HG02981 (cell line): Measurements from ENCODE around the gene YIPF5.

ENCODE experiments used
- ATAC-seq: cut with Tn5 transposase; IDR thresholded peaks from one replicate; pipeline ENCODE4 v1.9.1; 2021; ENCODE audit warnings: mild to moderate bottlenecking, moderate library complexity; ENCODE audit not compliant: unreplicated experiment

The YIPF5 gene

GRCh38 chr5:144170276-144171024 lies at the start of gene YIPF5, which contains the start of gene KCTD16:
Gene YIPF5, minus strand, starts transcription at chr5:144170659. Its CDS starts 704 bp downstream, at chr5:144169955.
Gene KCTD16, plus strand, starts transcription at chr5:144170873.
- peak; percentile 99 for ATAC-seq

GRCh38 chr5:144219869-144220268 lies 49.4 kb upstream of the YIPF5 start:
- ATAC-seq = no peak

GRCh38 chr5:144210655-144211054 lies 40.2 kb upstream of the YIPF5 start:
- no peak for ATAC-seq

GRCh38 chr5:144209361-144209760 lies 38.9 kb upstream of the YIPF5 start:
- no peak for ATAC-seq

GRCh38 chr5:144207875-144208444 lies 37.5 kb upstream of the YIPF5 start:
- ATAC-seq = no peak

GRCh38 chr5:144206141-144206540 lies 35.7 kb upstream of the YIPF5 start:
- no peak for ATAC-seq

- ATAC-seq = no peak
Measured at GRCh38 chr5:144205141-144205551, 34.7 kb upstream of the YIPF5 start.

- peak; percentile 79 for ATAC-seq
Measured at GRCh38 chr5:144203750-144204596, 33.5 kb upstream of the YIPF5 start.

GRCh38 chr5:144202726-144203125 lies 32.3 kb upstream of the YIPF5 start:
- no peak for ATAC-seq

GRCh38 chr5:144202072-144202471 lies 31.6 kb upstream of the YIPF5 start:
- no peak for ATAC-seq

- ATAC-seq = no peak
Measured at GRCh38 chr5:144201588-144201987, 31.1 kb upstream of the YIPF5 start.

- no peak for ATAC-seq
Measured at GRCh38 chr5:144198386-144198785, 27.9 kb upstream of the YIPF5 start.

- ATAC-seq = no peak
Measured at GRCh38 chr5:144196612-144197011, 26.2 kb upstream of the YIPF5 start.

GRCh38 chr5:144195448-144195847 lies 25.0 kb upstream of the YIPF5 start:
- no peak for ATAC-seq

- no peak for ATAC-seq
Measured at GRCh38 chr5:144194144-144194543, 23.7 kb upstream of the YIPF5 start.

GRCh38 chr5:144192661-144193060 lies 22.2 kb upstream of the YIPF5 start:
- no peak for ATAC-seq

- ATAC-seq = peak; percentile 92
Measured at GRCh38 chr5:144191998-144192397, 21.5 kb upstream of the YIPF5 start.

- ATAC-seq = no peak
Measured at GRCh38 chr5:144191531-144191930, 21.1 kb upstream of the YIPF5 start.

GRCh38 chr5:144189800-144190429 lies 19.5 kb upstream of the YIPF5 start:
- peak; percentile 26 for ATAC-seq

GRCh38 chr5:144187699-144188294 lies 17.3 kb upstream of the YIPF5 start:
- ATAC-seq = peak; percentile 78
